ENCODE data around the gene CMTM4.

The CMTM4 gene

DNA sequence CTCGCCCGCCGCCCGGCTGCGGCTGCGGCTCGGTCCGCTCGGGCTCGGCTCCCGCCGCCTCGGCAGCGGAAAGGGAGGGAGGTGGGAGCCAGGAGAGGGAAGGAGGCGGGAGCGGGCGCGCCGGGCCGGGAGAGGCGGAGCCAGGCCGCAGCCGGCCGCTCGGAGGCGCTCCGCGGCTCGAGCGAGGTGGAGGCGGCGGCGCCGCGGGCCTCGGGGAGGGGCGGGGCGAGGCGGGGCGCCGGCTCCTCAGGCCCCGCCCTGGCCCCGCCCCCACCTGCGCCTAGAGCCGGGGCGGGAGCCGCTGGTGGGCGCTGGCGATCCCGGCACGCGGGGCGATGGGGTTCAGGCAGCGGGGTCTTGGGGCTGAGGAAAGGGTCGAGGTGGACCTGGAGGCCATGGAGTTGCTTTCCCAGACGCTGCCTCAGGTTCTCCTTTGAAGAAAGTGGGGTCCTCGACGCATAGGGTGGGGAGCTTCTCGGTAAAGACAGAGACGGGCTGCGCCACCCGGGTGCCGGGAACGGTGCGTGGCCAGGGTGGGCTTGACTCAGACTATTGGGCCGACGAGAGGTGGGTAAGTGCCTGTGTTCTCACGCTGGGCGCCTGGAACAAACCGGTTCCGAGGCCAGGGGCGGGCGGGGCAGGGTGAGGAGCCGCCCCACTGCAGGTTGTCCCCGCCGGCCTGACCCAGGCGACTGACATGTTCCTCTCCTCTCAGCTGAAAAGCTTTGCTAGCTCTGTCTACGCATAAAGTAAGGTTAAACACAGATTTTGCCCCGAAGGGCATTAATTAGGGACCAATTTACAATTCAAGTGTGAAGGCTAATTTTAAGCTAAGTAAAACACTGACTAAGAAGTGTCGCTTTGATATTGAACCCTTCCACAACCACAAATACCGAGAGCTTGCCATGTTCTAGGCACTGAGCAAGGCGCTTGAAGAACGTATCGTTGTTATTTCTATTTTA lies at the start of gene CMTM4:
Gene CMTM4 (minus strand): TSS at position 75 of the 962 bp plus-strand sequence. CDS start 218 bp downstream, outside the sequence.
- peak; percentile 93 for DNase-seq (ENCODE audit: low spot score)

GRCh38 chr16:66746048-66746447 lies 49.5 kb upstream of the CMTM4 start:
- DNase-seq (ENCODE audit: low spot score), result no peak

- DNase-seq (ENCODE audit: low spot score), result no peak
Measured at GRCh38 chr16:66741950-66742808, 45.6 kb upstream of the CMTM4 start.

DNA sequence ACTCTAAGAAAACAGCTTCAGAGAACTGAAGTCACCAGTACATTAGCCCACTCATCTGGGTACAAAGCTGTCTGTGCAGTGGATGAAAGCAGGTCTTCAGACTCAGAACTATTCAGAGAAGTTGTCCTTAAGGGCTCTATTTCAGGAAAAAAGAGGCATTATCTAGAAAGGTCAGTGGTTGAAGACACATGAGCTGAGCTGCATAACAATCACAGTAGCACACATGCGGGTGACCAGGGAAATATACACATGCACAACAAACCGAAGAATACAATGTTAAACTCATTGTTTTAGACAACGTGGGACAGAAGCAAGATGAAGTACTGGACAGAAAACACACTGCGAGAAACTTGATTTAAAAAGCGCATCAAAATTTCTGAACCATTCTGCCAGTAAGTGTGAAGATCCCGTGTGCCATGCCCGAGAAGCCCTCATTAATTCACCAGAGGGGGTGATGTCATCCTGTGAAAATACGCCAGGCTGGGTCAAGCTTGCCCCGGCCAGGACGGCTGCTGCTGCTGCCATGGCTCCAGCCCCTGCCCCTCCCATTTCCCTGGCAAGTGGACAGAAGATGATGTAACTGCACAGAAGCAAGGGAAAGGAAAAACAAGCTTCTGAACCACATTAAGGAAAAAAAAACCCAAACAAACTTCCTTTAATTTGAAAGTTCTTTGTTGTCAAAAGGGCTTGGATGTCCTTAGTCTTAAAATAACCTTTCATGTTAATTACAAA lies 44.8 kb upstream of the CMTM4 start:
- peak; percentile 99 for DNase-seq (ENCODE audit: low spot score)

GRCh38 chr16:66740533-66740932 lies 44.0 kb upstream of the CMTM4 start:
- DNase-seq (ENCODE audit: low spot score), result no peak

GRCh38 chr16:66740010-66740409 lies 43.5 kb upstream of the CMTM4 start:
- DNase-seq (ENCODE audit: low spot score), result no peak

- no peak for DNase-seq (ENCODE audit: low spot score)
Measured at GRCh38 chr16:66735891-66736290, 39.3 kb upstream of the CMTM4 start.

DNA sequence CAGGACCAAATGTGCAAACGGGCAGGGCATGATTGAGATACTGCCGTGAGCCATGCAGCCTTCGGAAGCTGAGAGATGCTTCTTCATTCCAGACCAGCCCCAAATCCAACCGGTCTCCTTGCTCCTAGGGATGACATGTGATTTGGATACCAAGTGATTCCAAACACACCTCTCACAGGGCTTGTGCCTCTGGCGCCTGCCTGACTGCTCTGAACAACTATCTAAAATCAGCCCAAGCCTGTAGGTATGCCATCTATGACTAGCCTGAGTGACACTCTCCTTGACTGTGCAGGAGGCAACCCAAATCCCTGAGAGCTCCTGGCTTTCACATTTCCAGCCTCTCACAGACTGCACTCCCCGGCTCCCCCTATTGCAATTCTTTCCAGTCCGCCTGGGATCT lies 34.6 kb upstream of the CMTM4 start:
- no peak for DNase-seq (ENCODE audit: low spot score)

GRCh38 chr16:66728804-66729203 lies 32.3 kb upstream of the CMTM4 start:
- DNase-seq (ENCODE audit: low spot score), result no peak

- peak; percentile 85 for DNase-seq (ENCODE audit: low spot score)
Measured at GRCh38 chr16:66728117-66728787, 31.7 kb upstream of the CMTM4 start.

- DNase-seq (ENCODE audit: low spot score), result no peak
Measured at GRCh38 chr16:66720766-66721165, 24.2 kb upstream of the CMTM4 start.

DNA sequence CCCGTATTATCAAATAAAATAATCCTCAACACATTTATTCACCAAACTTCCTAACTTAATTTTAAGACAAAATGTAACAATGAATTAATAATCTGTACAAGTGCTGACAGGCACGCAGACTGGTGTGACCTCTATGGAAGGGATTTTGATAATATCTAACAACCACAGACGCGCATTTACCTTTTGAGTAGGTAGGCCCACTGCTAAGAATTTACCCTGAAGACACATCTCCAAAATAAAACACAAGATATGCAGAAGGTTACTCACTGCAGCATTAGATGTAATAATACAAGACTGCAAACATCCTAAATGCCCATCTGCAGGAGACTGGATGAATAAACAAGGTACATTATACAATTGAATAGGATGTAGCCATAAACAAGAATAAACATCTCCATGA lies 22.7 kb upstream of the CMTM4 start:
- no peak for DNase-seq (ENCODE audit: low spot score)

DNA sequence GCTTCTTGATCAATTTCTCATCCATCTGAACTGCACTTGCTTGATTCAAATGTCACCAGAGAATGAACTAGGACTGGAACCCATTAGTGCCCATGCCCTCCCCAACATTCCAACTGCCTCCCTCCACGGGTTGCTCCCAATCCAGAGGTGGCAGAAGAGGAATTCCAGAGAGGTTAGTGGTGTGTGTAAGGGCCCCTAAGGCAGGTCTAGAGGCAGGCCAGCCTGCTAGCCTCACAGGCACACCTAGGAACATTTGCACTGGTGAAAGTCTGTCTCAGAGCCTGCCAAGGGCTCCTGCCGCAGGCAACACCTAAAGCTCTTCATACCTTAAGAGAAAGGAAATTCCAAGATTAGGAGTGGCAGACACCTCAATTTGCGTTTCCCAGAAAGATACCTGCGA lies 21.2 kb upstream of the CMTM4 start:
- DNase-seq (ENCODE audit: low spot score), result no peak

GRCh38 chr16:66717112-66717675 lies 20.7 kb upstream of the CMTM4 start:
- DNase-seq (ENCODE audit: low spot score), result peak; percentile 75

DNA sequence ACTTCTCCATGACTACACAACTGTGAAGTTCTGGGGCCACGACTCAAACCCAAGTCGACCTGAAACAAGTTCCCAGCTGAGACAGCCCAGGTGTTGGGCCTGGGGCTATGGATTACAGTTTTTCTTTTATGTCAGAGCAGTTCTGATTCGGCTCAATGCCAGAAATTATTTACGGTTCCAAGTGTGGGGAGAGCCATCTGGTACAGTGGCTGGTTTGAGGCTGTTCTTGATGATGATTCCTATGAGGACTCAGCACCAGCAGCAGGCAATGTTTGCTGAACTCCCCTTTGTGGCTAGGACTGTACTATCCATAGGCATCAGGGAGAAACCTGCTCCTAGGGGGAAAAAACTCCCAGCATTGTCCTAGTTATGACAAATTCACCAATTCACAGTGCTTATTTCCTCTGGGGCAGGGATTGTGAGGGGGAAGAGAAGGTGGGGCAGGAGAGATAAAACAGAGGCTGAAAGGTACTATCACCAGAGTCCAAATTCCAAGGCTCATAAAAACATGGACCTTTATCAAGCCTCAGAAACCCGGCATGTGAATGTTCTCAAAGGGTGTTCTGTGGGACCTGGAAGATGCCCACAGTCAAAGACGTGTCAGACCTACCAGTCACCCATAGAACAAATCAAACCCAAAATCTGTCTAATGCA lies 18.2 kb upstream of the CMTM4 start:
- no peak for DNase-seq (ENCODE audit: low spot score)

DNA sequence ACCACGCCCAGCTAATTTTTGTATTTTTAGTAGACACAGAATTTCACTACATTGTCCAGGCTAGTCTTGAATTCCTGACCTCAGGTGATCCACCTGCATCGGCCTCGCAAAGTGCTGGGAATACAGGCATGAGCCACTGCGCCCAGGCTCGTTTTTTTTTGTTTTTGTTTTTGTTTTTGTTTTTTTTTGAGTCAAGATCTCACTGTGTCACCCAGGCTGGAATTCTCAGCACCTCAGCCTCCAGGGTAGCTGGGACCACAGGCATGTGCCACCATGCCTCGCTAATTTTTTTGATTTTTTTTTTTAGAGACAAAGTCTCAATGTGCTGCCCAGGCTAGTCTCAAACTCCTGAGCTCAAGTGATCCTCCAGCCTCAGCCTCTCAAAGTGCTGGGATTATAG lies 17.5 kb upstream of the CMTM4 start:
- no peak for DNase-seq (ENCODE audit: low spot score)

GRCh38 chr16:66713076-66713475 lies 16.5 kb upstream of the CMTM4 start:
- DNase-seq (ENCODE audit: low spot score), result no peak

GRCh38 chr16:66712512-66712911 lies 16.0 kb upstream of the CMTM4 start:
- DNase-seq (ENCODE audit: low spot score), result no peak

DNA sequence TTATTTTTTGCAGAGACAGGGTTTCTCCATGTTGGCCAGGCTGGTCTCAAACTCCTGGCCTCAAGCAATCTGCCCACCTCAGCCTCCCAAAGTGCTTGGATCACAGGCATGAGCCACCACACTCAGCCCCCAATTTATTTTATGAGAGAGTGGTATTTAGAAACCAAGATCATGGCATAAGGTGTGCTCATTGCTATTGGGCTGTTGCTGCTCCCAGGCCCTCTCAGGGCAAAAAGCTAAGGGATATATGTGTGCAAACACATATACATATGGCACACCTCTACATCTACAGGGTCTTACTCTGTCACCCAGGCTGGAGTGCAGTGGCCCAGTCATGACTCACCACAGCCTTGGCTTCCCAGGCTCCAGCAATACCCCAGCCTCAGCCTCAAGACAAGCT lies 15.0 kb upstream of the CMTM4 start:
- DNase-seq (ENCODE audit: low spot score), result no peak

DNA sequence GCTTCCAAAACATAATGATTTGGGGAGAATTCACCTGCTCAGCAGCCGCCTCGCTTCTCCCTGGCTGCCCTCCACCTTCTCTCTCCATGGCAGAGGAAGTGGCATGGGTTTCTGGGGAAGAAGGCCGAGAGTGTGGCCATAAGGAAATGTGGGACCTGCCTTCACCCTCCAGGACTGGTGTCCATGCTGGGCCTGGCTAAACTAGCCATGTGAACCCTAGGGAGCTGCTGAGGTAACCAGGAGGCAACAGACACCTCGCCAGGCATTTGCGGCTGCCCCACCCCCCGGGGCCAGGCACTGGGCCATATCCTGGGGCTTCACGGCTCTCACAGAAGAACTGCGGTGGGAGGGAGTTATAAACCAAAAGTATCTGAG lies 9.9 kb upstream of the CMTM4 start:
- DNase-seq (ENCODE audit: low spot score), result no peak
